Ishikawa (cell line): Measurements from ENCODE around the gene KCTD8.

Experiments used
- CEBPB ChIP-seq: IDR thresholded peaks from 2 replicates; pipeline ENCODE4 v1.6.1; 2012
- CREB1 ChIP-seq: IDR thresholded peaks from 2 replicates; pipeline ENCODE4 v1.6.1; 2012; ENCODE audit warnings: low read depth
- EP300 ChIP-seq: IDR thresholded peaks from 2 replicates; pipeline ENCODE4 v1.6.1; 2012; ENCODE audit warnings: borderline replicate concordance
- FOXM1 ChIP-seq: IDR thresholded peaks from 2 replicates; pipeline ENCODE4 v1.6.1; 2012; ENCODE audit warnings: low read depth, borderline replicate concordance
- RAD21 ChIP-seq: IDR thresholded peaks from 2 replicates; pipeline ENCODE4 v1.6.1; 2012; ENCODE audit warnings: low read depth
- TAF1 ChIP-seq: IDR thresholded peaks from 2 replicates; pipeline ENCODE4 v1.6.1; 2012; ENCODE audit warnings: low read depth, mild to moderate bottlenecking
- TCF12 ChIP-seq: IDR thresholded peaks from 2 replicates; pipeline ENCODE4 v1.6.1; 2012; ENCODE audit warnings: low read depth
- YY1 ChIP-seq: IDR thresholded peaks from 2 replicates; pipeline ENCODE4 v1.6.1; 2012; ENCODE audit warnings: low read depth
- ZBTB7A ChIP-seq: IDR thresholded peaks from 2 replicates; pipeline ENCODE4 v1.6.1; 2012; ENCODE audit warnings: low read depth
- TF ChIP-seq, protein P1 (sequence below): IDR thresholded peaks from 2 replicates; pipeline ENCODE4 v1.6.1; 2012

DNA sequence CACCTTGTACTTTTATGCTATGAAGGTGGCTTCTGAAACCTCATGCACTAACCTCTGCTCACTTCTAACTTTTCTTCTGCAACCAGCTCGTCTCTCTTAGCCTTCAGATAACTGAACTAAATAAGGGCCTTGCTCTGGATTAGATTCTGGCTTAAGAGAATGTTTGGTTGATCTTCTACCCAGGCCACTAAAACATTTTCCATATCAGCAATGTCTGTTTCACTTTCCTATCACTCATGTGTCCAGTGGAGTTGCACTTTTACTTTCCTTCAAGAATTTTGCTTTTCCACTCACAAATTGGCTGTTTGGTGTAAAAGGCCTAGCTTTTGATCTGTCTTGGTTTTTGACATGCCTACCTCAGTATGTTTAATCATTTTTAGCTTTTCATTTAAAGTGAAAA lies 105.8 kb downstream of the KCTD8 start:
- TF ChIP-seq YY1 (no peak), CREB1 (no peak), TAF1 (no peak), CEBPB (no peak), TCF12 (no peak), EP300 (no peak), RAD21 (no peak), FOXM1 (no peak), ZBTB7A (no peak)
- TF ChIP-seq, protein P1, sequence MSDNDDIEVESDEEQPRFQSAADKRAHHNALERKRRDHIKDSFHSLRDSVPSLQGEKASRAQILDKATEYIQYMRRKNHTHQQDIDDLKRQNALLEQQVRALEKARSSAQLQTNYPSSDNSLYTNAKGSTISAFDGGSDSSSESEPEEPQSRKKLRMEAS, result no peak
